ENCODE data around the gene COL28A1. TPM values are rescaled to one million over a fixed set of nuclear protein-coding genes. Genes with fewer than 3 reads are reported as not detected.
"Not testable (repeated sequence)": the region's sequence is repeated elsewhere in the genome, so short reads cannot be mapped to it uniquely, and the experiment has no call there.

Gene COL28A1
- total RNA-seq, 8 experiments from 2014 or later, result 0.10 to 3.4 (median 0.98) TPM; not detected in 1

GRCh38 chr7:7417851-7418250, 117.8 kb downstream of the COL28A1 start:
- no peaks in the 10 kb centered on the region for H3K4me1 ChIP-seq (replicated peaks in 1 of 2)
- H3K27ac ChIP-seq, result no peak overlapping the region
- no peak for ATAC-seq (replicated peaks in 6 of 8)
- in situ Hi-C loops (cut with MboI; ENCODE audit: low pct_unique_long_range_greater_than_20kb in 2 of 9, low sequenced_read_pairs in 9 of 9, unreplicated experiment in 9 of 9), result no loop called here
- WGBS, 10 experiments, result 55 to 100% (median 91%) methylated on average over 1 to 3 of the region's 3 CpGs; no CpG with 5 or more reads in 2 of the 10 experiments
- no peak overlapping the region for H3K4me3 ChIP-seq

DNA sequence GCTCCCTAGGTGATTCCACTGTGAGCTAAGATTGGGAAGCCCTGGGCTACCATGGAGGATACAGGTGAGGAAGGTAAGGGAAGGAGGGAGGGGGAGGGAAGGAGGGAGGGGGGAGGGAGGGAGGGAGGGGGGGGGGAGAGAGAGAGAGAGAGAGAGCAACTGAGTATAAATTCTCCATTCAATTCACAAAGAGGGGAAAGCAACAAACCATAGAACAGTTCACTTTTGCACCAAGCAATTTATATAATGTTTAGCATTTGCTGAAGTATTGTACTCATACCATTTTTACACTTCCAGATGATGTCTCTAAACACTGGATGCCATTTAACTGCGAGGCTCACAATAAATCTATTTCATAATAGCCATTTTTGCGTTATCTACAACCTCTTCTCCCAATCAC, 118.3 kb downstream of the COL28A1 start:
- WGBS, 10 experiments, result 14 to 100% (median 62%) methylated on average over 1 to 2 of the region's 2 CpGs; no CpG with 5 or more reads in 2 of the 10 experiments
- no peak for ATAC-seq (replicated peaks in 6 of 8)
- Histone ChIP-seq H3K4me1 (replicated peaks in 1 of 2) (no peaks in the 10 kb centered on the region), H3K4me3 (no peak overlapping the region), H3K27ac (no peak overlapping the region)
- in situ Hi-C loops (cut with MboI; ENCODE audit: low pct_unique_long_range_greater_than_20kb in 2 of 9, low sequenced_read_pairs in 9 of 9, unreplicated experiment in 9 of 9), result no loop called here

DNA sequence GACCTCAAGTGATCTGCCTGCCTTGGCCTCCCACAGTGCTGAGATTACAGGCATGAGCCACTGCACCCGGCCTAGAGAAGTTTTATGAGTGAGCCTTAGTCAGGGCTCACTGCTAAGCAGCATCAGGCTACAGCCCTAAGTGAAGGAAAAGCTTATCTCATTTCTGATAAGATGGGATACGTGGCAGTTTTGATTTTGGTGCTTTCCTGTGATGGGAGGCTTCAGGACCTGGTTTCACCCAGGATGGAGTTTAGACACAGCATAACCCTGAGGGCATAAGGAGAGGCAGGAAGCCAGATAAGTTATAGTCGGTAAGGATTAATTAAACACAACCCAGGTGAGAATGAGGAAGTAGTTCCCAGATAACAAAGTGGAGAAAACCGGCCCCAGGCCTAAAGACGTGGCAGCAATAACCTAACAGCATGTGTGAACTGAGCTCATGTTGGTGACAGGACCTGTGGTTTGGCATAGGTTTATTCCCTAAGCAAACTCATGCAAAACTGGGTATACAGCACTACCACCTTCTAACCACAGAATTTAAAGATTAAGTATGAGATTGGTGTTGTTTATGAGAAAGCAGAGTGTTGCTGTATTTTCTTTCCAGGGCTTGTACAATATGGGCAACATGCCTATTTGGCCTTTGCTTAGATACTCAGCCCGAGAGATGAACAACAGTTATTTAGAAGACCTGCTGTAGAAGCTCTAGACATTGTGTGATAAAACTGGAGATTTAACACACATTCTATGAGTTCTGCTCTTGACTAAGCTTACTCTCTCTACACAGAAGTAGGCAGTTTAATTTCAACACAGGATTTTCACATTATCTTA, 119.4 kb downstream of the COL28A1 start:
- Histone ChIP-seq H3K27ac (no peak overlapping the region), H3K4me1 (replicated peaks in 1 of 2) (no peaks in the 10 kb centered on the region), H3K4me3 (no peak overlapping the region)
- ATAC-seq (replicated peaks in 6 of 8), result no peak
- 0 to 100% (median 72%) methylated on average over 1 to 5 of the region's 6 CpGs; no CpG with 5 or more reads in 1 of the 10 experiments for WGBS, 10 experiments
- in situ Hi-C loops (cut with MboI; ENCODE audit: low pct_unique_long_range_greater_than_20kb in 2 of 9, low sequenced_read_pairs in 9 of 9, unreplicated experiment in 9 of 9), result no loop called here

DNA sequence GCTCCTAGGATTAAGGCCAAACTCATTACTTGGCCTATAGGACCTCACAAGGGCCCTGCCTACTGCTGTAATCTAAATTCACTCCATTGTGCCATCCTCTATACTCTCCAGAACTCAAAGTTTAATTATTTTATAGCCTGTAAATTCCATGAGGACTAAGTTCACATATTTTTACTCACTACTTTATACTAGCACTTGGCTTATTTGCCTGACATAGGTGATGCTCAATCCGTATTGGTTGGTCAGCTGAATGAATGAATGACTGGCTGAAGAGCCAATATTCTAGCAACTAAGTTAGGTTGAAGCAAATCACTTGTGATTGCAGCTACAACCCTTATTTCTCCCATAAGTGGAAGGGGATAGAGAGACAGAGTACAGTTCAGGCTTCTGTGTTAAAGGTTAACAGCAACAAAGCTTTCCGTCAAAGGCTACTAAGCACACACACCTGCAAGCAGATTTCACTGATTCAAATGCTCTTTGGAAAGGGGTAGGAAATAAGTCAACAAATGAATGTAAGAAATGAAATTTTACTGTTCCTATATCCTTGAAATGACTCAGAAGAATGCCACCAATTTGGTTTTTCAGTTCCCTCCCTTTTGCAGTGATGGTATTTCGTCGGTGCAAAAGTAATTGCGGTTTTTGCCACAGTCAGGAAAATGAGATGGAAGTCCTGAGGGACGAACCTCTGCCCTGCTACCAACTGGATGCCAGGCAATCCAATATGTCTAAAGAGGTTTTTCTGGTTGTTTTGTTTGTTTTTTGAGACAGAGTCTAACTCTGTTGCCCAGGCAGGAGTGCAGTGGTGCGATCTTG, 120.7 kb downstream of the COL28A1 start:
- no peaks in the 10 kb centered on the region for H3K4me1 ChIP-seq (replicated peaks in 1 of 2)
- in situ Hi-C loops (cut with MboI; ENCODE audit: low pct_unique_long_range_greater_than_20kb in 2 of 9, low sequenced_read_pairs in 9 of 9, unreplicated experiment in 9 of 9), result no loop called here
- 78 to 100% (median 89%) methylated on average over 1 to 7 of the region's 7 CpGs; no CpG with 5 or more reads in 1 of the 10 experiments for WGBS, 10 experiments
- no peak overlapping the region for H3K27ac ChIP-seq
- no peak for ATAC-seq (replicated peaks in 6 of 8)
- H3K4me3 ChIP-seq, result no peak overlapping the region

DNA sequence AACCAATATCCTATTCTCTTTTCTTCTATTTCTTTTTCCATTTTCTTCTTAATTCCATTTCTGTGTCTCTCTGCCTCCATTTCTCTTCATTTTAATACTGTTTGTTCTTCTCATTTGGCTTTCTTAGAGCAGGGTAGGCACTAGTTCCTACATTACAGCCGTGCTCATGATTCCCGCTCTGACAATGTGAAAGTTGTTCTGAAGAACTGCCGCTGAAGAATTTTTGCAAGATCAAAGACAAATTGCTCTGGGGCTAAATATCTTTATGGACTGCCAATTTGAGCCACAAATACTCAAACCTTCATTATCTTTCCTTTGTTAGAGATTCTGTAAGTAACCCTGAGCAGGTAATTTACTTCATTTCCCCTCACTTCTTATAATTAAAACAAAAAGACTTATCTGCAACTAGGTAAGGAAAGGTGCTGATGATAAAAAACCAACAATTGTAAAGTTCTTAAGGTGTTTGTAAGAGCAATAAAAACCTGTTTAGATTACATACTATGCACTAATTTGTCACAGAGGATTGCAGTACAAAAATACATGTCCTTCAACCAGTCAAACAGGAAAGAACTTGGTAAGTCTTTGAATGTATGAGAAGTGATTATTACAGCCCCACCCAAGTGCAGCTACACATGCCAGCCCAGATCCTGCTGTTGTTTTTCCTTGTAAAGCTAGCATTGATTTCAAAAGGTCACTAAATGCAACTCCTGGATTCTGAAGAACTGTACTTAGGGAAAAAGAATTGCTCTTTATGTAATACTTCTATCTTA, 127.5 kb downstream of the COL28A1 start:
- WGBS, 10 experiments, result 35 to 100% (median 86%) methylated on average over 3 of the region's 3 CpGs; no CpG with 5 or more reads in 1 of the 10 experiments
- ATAC-seq (replicated peaks in 6 of 8), result peak in 2 of 8 experiments; percentile 63 to 64
- in situ Hi-C loops (cut with MboI; ENCODE audit: low pct_unique_long_range_greater_than_20kb in 2 of 9, low sequenced_read_pairs in 9 of 9, unreplicated experiment in 9 of 9), result no loop called here

DNA sequence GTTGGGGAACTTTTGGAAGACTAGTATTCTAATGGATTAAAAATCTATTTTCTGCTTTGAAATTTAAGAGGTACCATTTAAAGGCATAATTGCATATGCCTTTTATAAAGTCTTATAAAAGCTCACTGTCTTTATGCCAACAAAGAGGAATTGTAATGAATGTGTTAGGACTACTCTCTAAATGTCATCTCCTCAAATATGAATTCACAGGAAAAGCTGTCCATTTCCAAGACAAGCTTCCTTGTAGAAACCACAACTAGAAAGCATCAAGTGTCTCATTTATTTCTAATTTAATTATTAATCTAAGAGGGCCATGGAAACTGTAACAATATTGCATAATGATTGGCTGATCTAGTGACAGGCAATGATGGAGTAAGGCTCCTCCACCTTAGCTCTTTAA, 130.2 kb downstream of the COL28A1 start:
- Histone ChIP-seq H3K4me1 (replicated peaks in 1 of 2) (no peaks in the 10 kb centered on the region), H3K27ac (no peak overlapping the region), H3K4me3 (no peak overlapping the region)
- in situ Hi-C loops (cut with MboI; ENCODE audit: low pct_unique_long_range_greater_than_20kb in 2 of 9, low sequenced_read_pairs in 9 of 9, unreplicated experiment in 9 of 9), result no loop called here
- no peak for ATAC-seq (replicated peaks in 6 of 8)

More for the DNA sequence above, 127.5 kb downstream of the COL28A1 start:
- H3K4me1 ChIP-seq (replicated peaks in 1 of 2), result no peaks in the 10 kb centered on the region
- H3K4me3 ChIP-seq, result no peak overlapping the region
- no peak overlapping the region for H3K27ac ChIP-seq

DNA sequence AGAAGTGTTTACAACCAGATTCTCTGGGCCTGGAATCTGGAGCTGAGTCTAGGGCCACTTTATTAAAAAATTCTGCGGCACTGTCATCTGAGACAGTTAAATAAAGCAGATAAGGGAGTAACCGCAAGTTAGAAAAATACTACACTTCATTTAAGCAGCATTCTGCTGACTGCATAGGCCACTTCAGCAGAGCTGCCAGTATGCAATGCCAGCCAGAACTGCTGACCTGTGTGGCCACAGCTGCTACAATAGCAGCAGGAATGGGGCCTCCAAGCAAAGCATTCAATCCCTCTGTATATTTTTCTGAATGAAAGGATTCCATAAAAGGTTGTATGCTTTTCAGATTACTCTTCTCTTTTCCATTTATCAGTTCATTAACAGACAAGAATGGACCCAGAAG, 136.0 kb downstream of the COL28A1 start:
- Histone ChIP-seq H3K4me1 (replicated peaks in 1 of 2) (no peaks in the 10 kb centered on the region), H3K27ac (no peak overlapping the region), H3K4me3 (no peak overlapping the region)
- 48 to 100% (median 90%) methylated on average over 1 to 2 of the region's 2 CpGs for WGBS, 10 experiments
- in situ Hi-C loops (cut with MboI; ENCODE audit: low pct_unique_long_range_greater_than_20kb in 2 of 9, low sequenced_read_pairs in 9 of 9, unreplicated experiment in 9 of 9), result no loop called here
- ATAC-seq (replicated peaks in 6 of 8), result peak in 1 of 8 experiments; percentile 35

- no peak overlapping the region for H3K27ac ChIP-seq
- ATAC-seq (replicated peaks in 6 of 8), result no peak
Observed at GRCh38 chr7:7395785-7396184, 139.9 kb downstream of the COL28A1 start.

GRCh38 chr7:7388164-7388563, 147.5 kb downstream of the COL28A1 start:
- ATAC-seq (replicated peaks in 6 of 8); H3K4me1 ChIP-seq (replicated peaks in 1 of 2); H3K27ac ChIP-seq; in situ Hi-C loops (cut with MboI; ENCODE audit: low pct_unique_long_range_greater_than_20kb in 2 of 9, low sequenced_read_pairs in 9 of 9, unreplicated experiment in 9 of 9); H3K4me3 ChIP-seq: not testable (repeated sequence)
- WGBS, 10 experiments, result 17 to 100% (median 85%) methylated on average over 1 to 4 of the region's 4 CpGs; no CpG with 5 or more reads in 2 of the 10 experiments

More at GRCh38 chr7:7395785-7396184, 139.9 kb downstream of the COL28A1 start:
- Histone ChIP-seq H3K4me3 (no peak overlapping the region), H3K4me1 (replicated peaks in 1 of 2) (no peaks in the 10 kb centered on the region)
- 35 to 100% (median 71%) methylated on average over 2 to 4 of the region's 4 CpGs; no CpG with 5 or more reads in 3 of the 10 experiments for WGBS, 10 experiments
- in situ Hi-C loops (cut with MboI; ENCODE audit: low pct_unique_long_range_greater_than_20kb in 2 of 9, low sequenced_read_pairs in 9 of 9, unreplicated experiment in 9 of 9), result no loop called here

GRCh38 chr7:7385421-7385820, 150.3 kb downstream of the COL28A1 start:
- Histone ChIP-seq H3K27ac (no peak overlapping the region), H3K4me1 (replicated peaks in 1 of 2) (no peaks in the 10 kb centered on the region), H3K4me3 (no peak overlapping the region)
- in situ Hi-C loops (cut with MboI; ENCODE audit: low pct_unique_long_range_greater_than_20kb in 2 of 9, low sequenced_read_pairs in 9 of 9, unreplicated experiment in 9 of 9), result no loop called here
- WGBS, 10 experiments, result 0 to 84% (median 44%) methylated on average over 1 to 2 of the region's 2 CpGs; no CpG with 5 or more reads in 3 of the 10 experiments
- no peak for ATAC-seq (replicated peaks in 6 of 8)

- Histone ChIP-seq H3K4me3 (no peak overlapping the region), H3K4me1 (replicated peaks in 1 of 2) (no peaks in the 10 kb centered on the region), H3K27ac (no peak overlapping the region)
- in situ Hi-C loops (cut with MboI; ENCODE audit: low pct_unique_long_range_greater_than_20kb in 2 of 9, low sequenced_read_pairs in 9 of 9, unreplicated experiment in 9 of 9), result no loop called here
- no peak for ATAC-seq (replicated peaks in 6 of 8)
Observed at GRCh38 chr7:7384228-7384627, 151.4 kb downstream of the COL28A1 start.

DNA sequence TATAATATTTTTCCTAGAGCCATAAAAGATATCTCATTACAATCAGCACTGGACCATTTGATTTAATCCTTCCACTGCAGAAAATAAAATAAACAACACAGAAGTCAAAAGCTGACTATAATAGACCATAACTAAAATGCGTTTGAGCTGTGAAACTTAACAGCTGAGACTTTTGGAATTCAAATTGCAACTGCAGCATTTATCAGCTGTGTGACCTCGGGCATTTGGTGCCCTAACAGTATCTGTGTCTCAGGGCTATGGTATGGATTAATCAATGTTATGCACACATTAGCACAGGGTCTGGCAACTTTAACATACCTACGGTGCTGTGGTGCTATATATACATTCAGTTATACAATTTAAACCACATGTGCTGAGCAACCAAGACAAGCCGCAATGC, 160.1 kb downstream of the COL28A1 start:
- Histone ChIP-seq H3K4me1 (replicated peaks in 1 of 2) (no peaks in the 10 kb centered on the region), H3K4me3 (no peak overlapping the region), H3K27ac (no peak overlapping the region)
- 6 to 94% (median 59%) methylated on average over 1 to 4 of the region's 4 CpGs for WGBS, 10 experiments
- in situ Hi-C loops (cut with MboI; ENCODE audit: low pct_unique_long_range_greater_than_20kb in 2 of 9, low sequenced_read_pairs in 9 of 9, unreplicated experiment in 9 of 9), result no loop called here
- no peak for ATAC-seq (replicated peaks in 6 of 8)

- no peak overlapping the region for H3K4me3 ChIP-seq
- in situ Hi-C loops (cut with MboI; ENCODE audit: low pct_unique_long_range_greater_than_20kb in 2 of 9, low sequenced_read_pairs in 9 of 9, unreplicated experiment in 9 of 9), result loop anchor here in 1 of 9 experiments (25.0 kb wide), 1 partner anchor 258 kb away; no protein-coding TSS in a partner anchor
- H3K4me1 ChIP-seq (replicated peaks in 1 of 2), result no peaks in the 10 kb centered on the region
- 48 to 100% (median 73%) methylated on average over 1 to 2 of the region's 2 CpGs; no CpG with 5 or more reads in 1 of the 10 experiments for WGBS, 10 experiments
- no peak overlapping the region for H3K27ac ChIP-seq
- no peak for ATAC-seq (replicated peaks in 6 of 8)
Observed at GRCh38 chr7:7370076-7370475, 165.6 kb downstream of the COL28A1 start.

All from motor neuron (in vitro differentiated cells).